IPS-18a (cell line): Measurements from ENCODE around the gene BEST3.
"Not testable (repeated sequence)": the region's sequence is repeated elsewhere in the genome, so short reads cannot be mapped to it uniquely, and the experiment has no call there.

Source experiments
- H3K27ac ChIP-seq: one replicate; pipeline ENCODE4 v1.5.1; 2013; ENCODE audit warnings: low read length
- H3K27me3 ChIP-seq: one replicate; pipeline ENCODE4 v1.6.1; 2013; ENCODE audit warnings: mild to moderate bottlenecking, low read length; ENCODE audit not compliant: control insufficient read depth, insufficient read depth
- H3K36me3 ChIP-seq: one replicate; pipeline ENCODE4 v1.6.1; 2013; ENCODE audit warnings: low read depth, low read length; ENCODE audit not compliant: control insufficient read depth
- H3K4me1 ChIP-seq: one replicate; pipeline ENCODE4 v1.6.1; 2013; ENCODE audit warnings: low read depth, low read length; ENCODE audit not compliant: control insufficient read depth
- H3K4me3 ChIP-seq: one replicate; pipeline ENCODE4 v1.5.1; 2013; ENCODE audit warnings: low read length
- H3K9ac ChIP-seq: one replicate; pipeline ENCODE4 v1.6.1; 2013; ENCODE audit warnings: mild to moderate bottlenecking, low read length, moderate library complexity
- H3K9me3 ChIP-seq: one replicate; pipeline ENCODE4 v1.6.1; 2013; ENCODE audit warnings: low read depth, low read length; ENCODE audit not compliant: control insufficient read depth

The BEST3 gene

DNA sequence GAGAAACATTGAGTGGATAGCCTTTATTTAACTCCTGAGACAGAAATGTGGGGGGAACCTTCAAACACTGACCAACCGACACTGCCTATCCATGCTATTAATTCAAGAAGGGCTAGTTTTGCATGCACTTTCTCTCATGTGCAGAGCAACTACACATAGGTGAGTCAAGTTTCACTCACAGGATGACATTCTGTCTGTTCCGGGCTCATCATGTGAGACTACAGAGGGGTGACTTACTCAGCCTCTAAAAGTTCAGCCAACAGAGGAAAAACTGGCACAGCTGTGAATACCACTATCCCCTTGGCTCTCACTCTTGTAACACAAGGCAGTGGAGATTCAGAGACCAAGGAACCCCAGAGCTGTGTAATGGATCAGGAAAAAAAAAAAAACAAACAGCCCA lies 13.3 kb downstream of the BEST3 start:
- Histone ChIP-seq H3K4me1 (peaks cover 24% of the 10 kb centered on the region), H3K4me3 (no peak overlapping the region), H3K27ac (no peak overlapping the region), H3K27me3 (no peaks in the 10 kb centered on the region), H3K9ac (no peak overlapping the region), H3K9me3 (no peaks in the 10 kb centered on the region), H3K36me3 (no peaks in the 10 kb centered on the region)

DNA sequence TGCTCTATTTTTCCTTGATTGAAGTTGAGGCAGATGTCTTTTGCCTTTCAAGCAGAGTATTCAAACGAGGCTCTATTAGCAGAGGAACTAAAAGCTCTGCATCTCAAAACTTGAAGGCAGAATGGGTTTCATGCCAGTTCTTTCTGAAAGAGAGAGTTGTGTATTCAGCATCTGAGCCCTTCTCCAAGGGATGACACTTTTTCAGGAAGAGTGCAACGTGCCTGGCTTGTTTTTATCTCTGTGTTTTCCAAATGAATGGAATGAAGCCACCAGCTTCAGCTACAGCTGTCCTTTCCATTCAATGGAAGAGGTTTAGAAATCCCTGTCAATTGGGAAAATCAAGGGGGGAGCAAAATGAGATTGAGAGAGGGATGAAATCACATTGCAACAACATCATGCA lies 14.6 kb downstream of the BEST3 start:
- Histone ChIP-seq H3K9ac (no peak overlapping the region), H3K4me3 (no peak overlapping the region), H3K36me3 (no peaks in the 10 kb centered on the region), H3K27me3 (no peaks in the 10 kb centered on the region), H3K27ac (no peak overlapping the region), H3K4me1 (peaks cover 16% of the 10 kb centered on the region), H3K9me3 (no peaks in the 10 kb centered on the region)

DNA sequence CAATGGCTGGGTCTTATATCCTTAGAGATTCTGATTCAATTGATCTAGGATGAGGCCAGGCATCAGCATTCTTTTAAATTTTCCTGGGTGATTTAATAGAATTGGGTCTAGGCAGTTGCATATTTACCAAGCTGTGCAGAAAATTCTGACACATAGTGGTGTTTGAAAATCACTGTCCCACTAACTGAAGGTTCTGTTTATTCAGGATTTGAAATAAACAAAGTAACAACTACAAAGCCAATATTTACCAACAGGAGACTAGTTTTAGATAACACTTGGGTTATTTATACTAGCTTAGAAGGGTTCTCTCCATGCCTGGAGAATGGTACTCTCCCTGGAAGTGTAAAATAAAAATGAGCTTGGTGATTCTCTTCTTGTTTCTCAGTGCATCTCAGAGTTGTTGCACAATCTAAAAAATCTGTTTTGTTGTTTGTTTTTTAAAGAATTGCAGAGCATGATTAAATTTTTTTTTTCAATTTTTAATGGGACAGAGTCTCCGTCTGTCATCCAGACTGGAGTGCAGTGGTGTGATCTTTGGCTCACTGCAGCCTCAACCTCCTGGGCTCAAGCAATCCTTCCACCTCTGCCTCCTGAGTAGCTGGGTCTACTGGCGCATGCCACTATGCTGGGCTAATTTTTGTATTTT lies 16.9 kb downstream of the BEST3 start:
- H3K27ac ChIP-seq: no peak overlapping the region
- no peaks in the 10 kb centered on the region for H3K36me3 ChIP-seq
- H3K4me3 ChIP-seq: no peak overlapping the region
- no peaks in the 10 kb centered on the region for H3K27me3 ChIP-seq
- no peak overlapping the region for H3K9ac ChIP-seq
- H3K4me1 ChIP-seq: no peaks in the 10 kb centered on the region
- no peaks in the 10 kb centered on the region for H3K9me3 ChIP-seq

DNA sequence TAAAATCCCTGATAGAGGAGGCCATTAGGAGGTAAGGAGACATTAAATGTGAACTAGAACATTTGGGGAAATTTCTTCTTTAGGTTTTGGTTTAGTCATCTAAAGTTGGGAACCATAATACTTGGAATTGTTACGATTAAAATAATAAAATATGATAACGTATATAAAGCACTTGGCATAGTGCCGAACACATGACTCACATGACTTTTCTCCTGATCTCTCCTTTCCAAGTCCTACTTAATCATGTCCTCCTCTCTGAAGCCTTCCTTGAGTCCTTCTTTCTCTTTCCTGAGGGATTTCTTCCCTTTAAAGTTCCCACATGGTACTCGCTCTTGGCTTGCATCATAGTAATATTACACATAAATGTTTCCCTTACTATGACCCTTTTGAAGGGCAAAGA lies 20.0 kb downstream of the BEST3 start:
- no peaks in the 10 kb centered on the region for H3K9me3 ChIP-seq
- H3K27ac ChIP-seq: no peak overlapping the region
- H3K36me3 ChIP-seq: no peaks in the 10 kb centered on the region
- no peaks in the 10 kb centered on the region for H3K4me1 ChIP-seq
- H3K27me3 ChIP-seq: no peaks in the 10 kb centered on the region
- H3K4me3 ChIP-seq: no peak overlapping the region
- no peak overlapping the region for H3K9ac ChIP-seq

DNA sequence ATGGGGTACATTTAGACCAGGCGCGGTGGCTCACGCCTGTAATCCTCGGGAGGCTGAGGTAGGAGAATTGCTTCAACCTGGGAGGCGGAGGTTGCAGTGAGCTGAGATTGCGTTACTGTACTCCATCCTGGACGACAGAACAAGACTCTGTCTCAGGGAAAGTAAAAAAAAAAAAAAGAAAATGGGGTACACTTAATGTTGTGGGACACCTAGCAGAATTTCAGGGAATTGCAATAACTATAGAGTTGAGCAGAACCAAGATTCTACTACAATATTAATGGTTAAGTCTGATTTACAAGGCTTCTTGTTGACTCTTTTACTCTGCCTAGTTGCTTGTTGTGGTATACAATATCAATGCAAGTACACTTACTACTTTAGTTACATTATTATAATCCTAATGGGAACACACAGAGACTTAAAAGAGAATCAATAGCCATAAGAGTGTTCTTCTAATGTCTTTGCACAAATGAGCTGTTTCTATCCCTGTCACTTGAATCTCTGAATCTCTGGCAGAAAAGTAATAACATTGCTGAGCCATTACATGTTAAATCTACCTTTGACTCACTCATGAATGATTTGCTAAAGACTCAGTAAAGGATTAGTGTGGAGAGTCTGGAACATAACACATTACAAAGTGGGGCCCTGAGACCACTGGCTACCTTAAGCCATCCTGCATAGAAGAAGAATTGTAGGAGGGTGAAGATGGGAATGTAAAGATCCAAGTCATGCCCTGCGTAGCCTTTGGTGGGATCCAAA lies 22.7 kb downstream of the BEST3 start:
- Histone ChIP-seq H3K36me3 (no peaks in the 10 kb centered on the region), H3K9me3 (no peaks in the 10 kb centered on the region), H3K27ac (no peak overlapping the region), H3K4me3 (no peak overlapping the region), H3K27me3 (no peaks in the 10 kb centered on the region), H3K4me1 (no peaks in the 10 kb centered on the region), H3K9ac (no peak overlapping the region)

DNA sequence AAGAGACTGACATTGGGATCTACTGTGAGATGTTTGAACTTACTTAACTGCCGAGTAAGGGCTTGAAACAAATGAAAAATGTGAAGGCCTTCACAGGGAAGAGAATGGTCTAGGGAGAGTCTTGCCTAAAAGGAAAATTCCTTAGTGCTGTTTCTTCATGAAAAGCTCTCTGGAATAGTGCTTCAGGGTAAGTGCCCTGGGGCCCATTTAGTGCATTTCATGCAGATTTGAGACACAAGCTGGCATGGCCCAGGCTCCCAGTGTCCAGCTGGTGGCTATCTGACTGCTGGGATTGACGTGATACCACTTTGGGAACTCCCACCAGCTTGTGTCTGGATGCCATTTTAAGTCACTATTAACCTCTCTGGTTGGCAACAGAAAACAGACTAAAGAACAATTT lies 26.9 kb downstream of the BEST3 start:
- H3K27me3 ChIP-seq: no peaks in the 10 kb centered on the region
- no peak overlapping the region for H3K9ac ChIP-seq
- no peak overlapping the region for H3K4me3 ChIP-seq
- H3K4me1 ChIP-seq: no peaks in the 10 kb centered on the region
- H3K36me3 ChIP-seq: no peaks in the 10 kb centered on the region
- H3K9me3 ChIP-seq: no peaks in the 10 kb centered on the region
- no peak overlapping the region for H3K27ac ChIP-seq

DNA sequence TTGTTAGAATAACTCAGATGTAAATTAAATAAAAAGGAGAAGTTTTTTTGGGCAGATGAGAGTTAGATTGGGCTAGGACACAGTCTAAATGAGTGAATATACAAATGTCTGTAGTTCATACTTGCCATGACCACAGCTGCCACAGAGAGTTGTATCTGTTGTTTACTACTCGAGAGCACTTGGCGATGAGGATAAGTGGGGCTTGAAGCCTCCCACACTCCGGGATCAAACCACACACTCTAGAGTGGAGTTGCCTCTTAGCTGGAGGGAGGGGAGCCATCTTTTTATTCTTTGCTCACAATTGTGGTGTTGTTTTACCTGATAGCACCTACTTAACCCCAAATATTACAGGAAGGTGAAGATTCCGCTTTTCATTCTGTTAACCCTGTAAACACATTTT lies 27.5 kb downstream of the BEST3 start:
- Histone ChIP-seq H3K4me1 (no peaks in the 10 kb centered on the region), H3K9ac (no peak overlapping the region), H3K27me3 (no peaks in the 10 kb centered on the region), H3K4me3 (no peak overlapping the region), H3K27ac (no peak overlapping the region), H3K36me3 (no peaks in the 10 kb centered on the region), H3K9me3 (no peaks in the 10 kb centered on the region)

DNA sequence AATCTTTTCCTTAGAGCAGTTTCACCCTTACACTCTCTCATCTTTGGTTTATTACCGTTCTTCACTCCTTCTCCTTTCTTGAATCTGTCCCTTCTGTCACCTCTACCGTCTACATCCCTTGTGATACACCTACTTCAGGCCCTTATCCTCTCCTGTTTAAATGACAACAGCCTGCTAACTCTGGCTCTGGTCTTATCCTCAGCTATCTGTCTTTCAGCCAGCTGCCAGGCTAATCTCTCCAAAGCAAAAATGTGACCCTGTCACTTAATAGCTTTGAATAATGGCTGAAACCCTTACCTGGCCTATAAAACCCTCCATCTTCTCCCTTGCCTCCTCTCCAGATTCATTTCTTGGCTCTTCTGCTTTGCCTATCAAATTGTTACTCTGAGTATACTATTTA lies 32.3 kb downstream of the BEST3 start:
- H3K9ac ChIP-seq: no peak overlapping the region

DNA sequence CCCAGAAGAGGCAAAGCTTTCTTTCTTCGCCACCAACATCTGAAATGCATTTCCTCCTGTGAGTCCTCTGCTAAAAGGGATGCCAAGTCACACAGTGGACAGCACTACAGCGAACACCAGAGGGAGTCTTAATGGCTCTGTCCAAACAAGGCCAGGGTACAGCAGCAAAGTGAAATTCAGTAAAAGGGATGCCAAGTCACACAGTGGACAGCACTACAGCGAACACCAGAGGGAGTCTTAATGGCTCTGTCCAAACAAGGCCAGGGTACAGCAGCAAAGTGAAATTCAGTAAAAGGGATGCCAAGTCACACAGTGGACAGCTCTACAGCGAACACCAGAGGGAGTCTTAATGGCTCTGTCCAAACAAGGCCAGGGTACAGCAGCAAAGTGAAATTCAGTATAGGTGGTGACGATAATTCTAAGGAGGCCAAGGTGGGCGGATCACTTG lies 34.1 kb downstream of the BEST3 start:
- not testable (repeated sequence) for H3K4me1 ChIP-seq, H3K36me3 ChIP-seq, H3K9ac ChIP-seq, H3K4me3 ChIP-seq, H3K27ac ChIP-seq, H3K9me3 ChIP-seq, H3K27me3 ChIP-seq

More for the DNA sequence above, 32.3 kb downstream of the BEST3 start:
- Histone ChIP-seq H3K36me3 (no peaks in the 10 kb centered on the region), H3K9me3 (no peaks in the 10 kb centered on the region), H3K27ac (no peak overlapping the region), H3K4me1 (no peaks in the 10 kb centered on the region), H3K4me3 (no peak overlapping the region), H3K27me3 (no peaks in the 10 kb centered on the region)

DNA sequence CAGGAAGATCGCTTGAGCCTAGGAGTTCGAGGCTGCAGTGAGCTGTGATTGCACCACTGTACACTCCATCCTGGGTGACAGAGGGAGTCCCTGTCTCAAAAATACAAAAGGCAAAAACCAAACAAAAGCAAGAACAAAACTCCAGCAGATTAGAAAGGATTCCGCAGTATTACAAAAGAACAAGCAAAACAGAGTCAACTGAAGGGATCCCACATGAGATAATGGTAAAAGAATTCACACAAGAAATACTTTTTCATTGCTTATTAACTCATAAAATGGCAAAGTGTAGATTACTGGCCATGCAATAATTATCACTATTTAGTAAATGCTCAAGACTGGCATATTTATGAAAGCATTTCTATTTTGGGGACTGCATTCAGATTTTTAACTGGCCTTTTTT lies 35.4 kb downstream of the BEST3 start:
- Histone ChIP-seq H3K9ac (no peak overlapping the region), H3K27ac (no peak overlapping the region), H3K4me1 (no peaks in the 10 kb centered on the region), H3K9me3 (no peaks in the 10 kb centered on the region), H3K36me3 (no peaks in the 10 kb centered on the region), H3K27me3 (no peaks in the 10 kb centered on the region), H3K4me3 (no peak overlapping the region)

DNA sequence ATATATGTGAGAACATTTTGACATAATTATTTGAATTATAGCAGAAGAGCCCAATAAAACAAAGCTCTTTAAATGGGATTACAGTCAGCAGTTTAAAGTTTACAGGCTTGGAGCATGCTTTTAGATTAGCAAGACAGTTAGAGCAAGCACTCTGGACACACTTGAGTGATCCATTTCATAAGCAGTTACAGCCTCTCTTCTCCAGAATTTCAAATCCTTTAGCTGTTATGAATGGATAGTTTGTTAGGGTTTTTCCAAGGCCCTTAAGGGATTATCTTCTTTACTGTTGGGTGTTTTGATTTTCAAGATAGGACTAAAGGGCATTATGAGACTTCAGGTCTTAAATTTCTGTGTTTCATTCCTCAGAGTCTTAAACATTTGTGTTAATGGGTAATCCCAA lies 36.3 kb downstream of the BEST3 start:
- H3K9me3 ChIP-seq: no peaks in the 10 kb centered on the region
- no peaks in the 10 kb centered on the region for H3K27me3 ChIP-seq
- no peaks in the 10 kb centered on the region for H3K4me1 ChIP-seq
- H3K9ac ChIP-seq: no peak overlapping the region
- H3K27ac ChIP-seq: no peak overlapping the region
- H3K4me3 ChIP-seq: no peak overlapping the region
- no peaks in the 10 kb centered on the region for H3K36me3 ChIP-seq

DNA sequence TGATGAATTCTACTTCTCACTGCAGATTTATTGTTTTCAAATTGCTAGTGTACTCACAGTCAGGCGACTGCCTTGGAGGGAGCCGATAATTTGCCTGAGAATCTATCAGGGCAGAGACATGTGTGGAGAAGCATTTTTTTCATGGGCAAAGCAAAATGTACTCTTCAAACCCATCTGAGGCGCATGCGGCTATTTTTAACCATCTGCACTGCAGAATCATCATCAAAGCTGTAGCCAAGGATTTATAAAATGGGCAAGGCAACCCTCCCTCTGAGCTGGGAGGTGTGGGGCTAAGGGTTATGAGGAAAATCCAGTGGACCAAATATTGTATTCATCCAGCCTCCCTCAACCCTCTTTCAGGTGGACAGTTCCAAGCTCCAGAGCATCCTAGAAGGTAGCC lies 37.7 kb downstream of the BEST3 start:
- H3K36me3 ChIP-seq: no peaks in the 10 kb centered on the region
- no peak overlapping the region for H3K4me3 ChIP-seq
- H3K9ac ChIP-seq: no peak overlapping the region
- H3K27ac ChIP-seq: no peak overlapping the region
- H3K4me1 ChIP-seq: no peaks in the 10 kb centered on the region
- H3K27me3 ChIP-seq: no peaks in the 10 kb centered on the region
- no peaks in the 10 kb centered on the region for H3K9me3 ChIP-seq
